Fibroblast of peridontal ligament (primary cell): ENCODE data around the gene ORC3.
"Not testable (repeated sequence)": the region's sequence is repeated elsewhere in the genome, so short reads cannot be mapped to it uniquely, and the experiment has no call there.

Source experiments
- DNase-seq: peaks from one replicate; pipeline ENCODE4 v3.0.0-alpha.2; 2010; ENCODE audit errors: extremely low read depth

Gene ORC3

GRCh38 chr6:87696817-87697216, 106.9 kb downstream of the ORC3 start:
- not testable (repeated sequence) for DNase-seq

GRCh38 chr6:87697581-87698546, 107.9 kb downstream of the ORC3 start:
- peak; percentile 95 for DNase-seq

GRCh38 chr6:87698547-87699006, 108.6 kb downstream of the ORC3 start:
- peak; percentile 53 for DNase-seq

GRCh38 chr6:87699576-87699975, 109.6 kb downstream of the ORC3 start:
- DNase-seq = no peak

- peak; percentile 67 for DNase-seq
Measured at GRCh38 chr6:87700397-87701343, 110.7 kb downstream of the ORC3 start.

GRCh38 chr6:87701344-87701675, 111.4 kb downstream of the ORC3 start:
- DNase-seq = no peak

- peak; percentile 99 for DNase-seq
Measured at GRCh38 chr6:87701676-87702588, 112.0 kb downstream of the ORC3 start, which contains the start of gene AKIRIN2. AKIRIN2 (minus strand) TSS chr6:87702233; CDS start chr6:87701684, 549 bp downstream.

GRCh38 chr6:87702589-87702945, 112.6 kb downstream of the ORC3 start:
- no peak for DNase-seq

- not testable (repeated sequence) for DNase-seq
Measured at GRCh38 chr6:87703039-87703438, 113.1 kb downstream of the ORC3 start.

GRCh38 chr6:87705070-87705691, 115.2 kb downstream of the ORC3 start:
- no peak for DNase-seq

- peak; percentile 75 for DNase-seq
Measured at GRCh38 chr6:87706187-87706966, 116.4 kb downstream of the ORC3 start.

GRCh38 chr6:87708581-87709427, 118.9 kb downstream of the ORC3 start:
- not testable (repeated sequence) for DNase-seq

GRCh38 chr6:87710090-87710489, 120.2 kb downstream of the ORC3 start:
- no peak for DNase-seq

- not testable (repeated sequence) for DNase-seq
Measured at GRCh38 chr6:87712713-87713112, 122.8 kb downstream of the ORC3 start.

- peak; percentile 82 for DNase-seq
Measured at GRCh38 chr6:87714093-87714842, 124.3 kb downstream of the ORC3 start.
